ENCODE measurements around the gene ANKRD44. TPM values are rescaled to one million over a fixed set of nuclear protein-coding genes. Genes with fewer than 3 reads are reported as not detected.
"Not testable (repeated sequence)": the region's sequence is repeated elsewhere in the genome, so short reads cannot be mapped to it uniquely, and the experiment has no call there.

The ANKRD44 gene
- polyA plus RNA-seq, 4 donors = 12.0 to 25.5 (median 12.4) TPM

DNA sequence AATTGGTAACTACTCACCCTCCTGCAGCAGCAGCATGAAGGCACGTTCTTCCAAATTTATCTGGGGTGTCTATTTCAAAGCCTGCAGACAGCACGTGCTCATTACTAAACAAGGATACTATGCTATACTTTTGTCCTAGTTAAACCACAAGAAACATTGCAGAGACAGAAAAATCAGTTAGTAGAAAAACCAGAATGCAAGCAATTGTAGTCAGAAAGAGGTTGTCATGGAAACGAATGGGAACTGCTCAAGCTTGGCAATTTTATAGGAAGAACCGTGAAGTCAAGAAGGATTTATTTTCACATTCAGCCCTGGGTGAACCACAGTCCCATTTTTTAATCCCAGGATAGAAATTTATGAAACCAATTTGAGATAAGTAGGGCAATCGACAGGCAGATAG, 221.9 kb downstream of the ANKRD44 start:
- DNase-seq (ENCODE audit: low read depth in 4 of 4, low spot score in 3 of 4) = peak in 2 of 4 donors; percentile 39 to 52

DNA sequence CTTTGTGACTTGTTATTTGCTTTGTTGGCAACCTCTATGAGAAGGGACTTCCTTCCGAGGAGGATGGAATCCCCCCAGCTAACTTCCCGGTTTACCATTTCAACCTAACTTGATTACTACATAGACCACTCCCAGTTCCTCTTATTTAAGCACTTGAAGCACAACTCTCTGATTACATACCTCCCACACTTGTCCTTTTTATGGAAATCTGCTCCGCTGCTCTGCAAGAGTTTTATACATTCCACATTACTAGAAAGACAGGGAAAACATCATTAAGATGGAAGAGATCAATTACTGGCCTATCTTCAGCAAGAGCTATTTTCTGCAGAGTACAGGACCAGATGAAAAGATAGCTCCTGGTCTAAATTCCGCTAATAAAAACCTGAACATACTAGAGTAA, 224.1 kb downstream of the ANKRD44 start:
- DNase-seq (ENCODE audit: low read depth in 4 of 4, low spot score in 3 of 4) = no peak

DNA sequence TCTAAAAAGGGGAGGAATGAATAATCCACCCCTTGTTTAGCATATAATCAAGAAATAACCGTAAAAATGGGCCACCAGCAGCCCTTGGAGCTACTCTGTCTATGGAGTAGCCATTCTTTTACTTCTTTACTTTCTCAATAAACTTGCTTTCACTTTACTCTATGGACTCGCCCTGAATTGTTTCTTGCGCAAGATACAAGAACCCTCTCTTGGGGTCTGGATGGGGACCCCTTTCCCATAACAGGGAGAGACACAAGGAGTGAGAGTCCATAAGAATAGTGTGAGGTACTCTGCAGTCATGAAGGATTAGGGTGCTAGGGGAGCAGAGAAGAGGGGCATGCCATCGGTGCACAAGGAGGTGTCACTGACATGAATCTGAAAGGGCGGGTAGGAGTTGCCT, 224.9 kb downstream of the ANKRD44 start:
- no peak for DNase-seq (ENCODE audit: low read depth in 4 of 4, low spot score in 3 of 4)

DNA sequence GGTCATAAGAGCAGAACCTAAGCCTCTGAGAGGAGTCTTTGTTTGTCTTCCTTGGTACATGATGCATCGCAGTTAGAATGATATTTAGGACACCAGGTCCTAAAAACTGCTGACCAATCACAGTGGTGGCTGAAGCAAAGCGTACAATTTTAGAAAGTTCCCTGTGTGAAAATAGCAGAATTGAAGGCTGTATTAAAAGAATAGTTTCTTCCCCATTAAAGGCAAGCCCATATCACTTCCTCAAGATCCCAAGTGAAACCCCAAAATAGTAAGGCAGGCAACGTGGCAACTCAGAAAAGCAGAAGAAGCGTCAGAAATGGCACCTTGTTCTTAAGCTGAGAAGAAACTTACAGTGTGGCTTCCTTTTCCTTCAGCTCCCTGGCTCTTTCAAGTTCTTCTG, 229.3 kb downstream of the ANKRD44 start:
- no peak for DNase-seq (ENCODE audit: low read depth in 4 of 4, low spot score in 3 of 4)

DNA sequence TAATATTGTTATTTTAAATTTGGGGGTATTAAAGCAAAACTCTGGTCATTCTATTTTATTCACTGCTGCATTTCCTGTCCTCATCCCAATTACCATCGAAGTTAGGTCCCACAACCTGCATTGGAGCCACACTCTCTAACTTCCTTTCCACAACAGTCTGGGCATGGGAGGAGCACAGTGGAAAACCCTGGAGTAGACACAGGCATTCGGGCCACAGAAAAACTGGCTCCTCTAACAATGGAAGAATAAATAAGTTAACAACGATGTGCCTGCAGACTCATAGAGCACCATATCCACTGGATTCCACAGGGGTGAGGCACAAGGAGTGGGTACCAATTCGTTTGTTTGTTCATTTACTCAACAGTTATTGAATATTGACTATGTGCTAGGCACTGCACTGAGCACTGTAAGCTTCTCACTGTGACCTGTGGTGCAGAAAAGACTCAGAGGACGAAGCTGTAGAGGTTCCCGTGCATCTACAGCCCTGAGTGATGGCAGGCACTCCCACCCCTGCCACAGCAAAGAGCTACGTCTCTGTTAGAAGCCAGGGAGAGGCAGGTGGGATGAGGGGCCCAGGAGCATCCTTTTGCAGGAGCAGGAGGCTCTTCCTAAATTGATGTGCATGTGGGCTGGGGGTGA, 229.9 kb downstream of the ANKRD44 start:
- no peak for DNase-seq (ENCODE audit: low read depth in 4 of 4, low spot score in 3 of 4)

DNA sequence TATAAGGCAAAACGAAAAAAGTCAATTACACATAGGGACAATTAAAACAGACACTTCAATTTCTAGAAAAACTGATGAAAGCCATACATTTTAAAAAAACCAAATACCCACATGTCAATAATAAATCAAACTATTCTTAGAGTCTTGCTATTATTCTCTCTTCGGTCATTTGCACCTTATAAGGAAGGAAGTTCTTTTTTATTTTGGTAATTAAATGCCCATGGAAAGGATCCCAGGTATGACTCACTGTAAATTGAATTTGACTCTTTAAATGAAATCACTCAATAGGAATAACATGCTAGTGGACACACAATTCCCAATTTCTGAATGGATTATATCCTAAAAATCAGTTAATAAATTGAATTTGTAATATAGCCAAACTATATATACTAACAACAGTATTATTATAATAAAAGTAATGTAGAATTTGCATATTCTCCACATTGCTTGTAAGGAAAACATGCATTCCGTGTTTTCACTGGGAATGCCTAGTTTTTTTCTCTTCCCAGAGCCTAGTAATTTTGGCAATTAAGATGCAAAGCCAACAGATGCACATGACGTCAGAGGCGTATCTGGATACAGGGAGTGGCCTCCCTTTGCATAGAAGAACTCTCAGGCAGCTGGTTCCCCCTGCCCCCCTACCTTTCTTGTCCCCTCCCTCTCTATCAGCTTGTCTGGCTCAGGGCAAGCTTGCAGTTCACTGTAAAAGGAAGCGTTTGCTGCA, 230.6 kb downstream of the ANKRD44 start:
- no peak for DNase-seq (ENCODE audit: low read depth in 4 of 4, low spot score in 3 of 4)

DNA sequence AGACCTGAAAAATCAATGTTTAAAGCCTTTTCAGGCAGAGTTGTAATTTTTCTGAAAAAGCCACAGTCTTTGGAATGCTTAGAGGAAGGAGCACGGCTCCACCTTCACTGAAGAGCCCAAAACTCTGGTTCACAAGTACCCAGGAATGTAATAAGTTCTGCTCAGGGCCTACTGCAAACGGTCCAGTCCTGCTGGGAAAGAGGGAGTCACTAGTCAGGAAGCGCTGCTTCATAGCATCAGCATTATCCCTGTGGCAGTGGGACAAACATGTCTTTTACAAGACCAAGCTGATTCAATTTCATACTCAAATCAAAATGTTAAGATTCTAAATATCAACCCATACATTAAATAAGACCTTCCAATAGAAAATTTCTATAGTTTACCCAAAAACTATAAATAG, 231.2 kb downstream of the ANKRD44 start:
- DNase-seq (ENCODE audit: low read depth in 4 of 4, low spot score in 3 of 4) = no peak

DNA sequence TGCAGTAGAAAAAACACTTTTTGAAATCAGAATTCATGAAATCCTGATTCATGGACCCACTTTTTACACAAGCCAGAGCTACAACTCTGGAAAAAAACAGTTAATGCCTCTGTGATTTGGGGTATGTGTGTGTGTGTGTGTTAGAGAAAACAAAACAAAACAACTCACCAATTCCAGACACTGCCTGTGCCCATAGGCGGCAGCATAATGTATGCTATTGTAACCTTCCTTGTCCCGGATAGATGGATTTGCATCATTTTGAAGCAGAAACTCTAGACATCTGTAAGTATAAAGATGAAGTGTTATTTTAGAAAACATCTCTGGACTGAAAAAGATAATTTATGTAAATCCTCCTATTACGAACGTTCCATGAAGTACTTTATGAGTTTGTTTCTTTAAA, 232.0 kb downstream of the ANKRD44 start:
- no peak for DNase-seq (ENCODE audit: low read depth in 4 of 4, low spot score in 3 of 4)

DNA sequence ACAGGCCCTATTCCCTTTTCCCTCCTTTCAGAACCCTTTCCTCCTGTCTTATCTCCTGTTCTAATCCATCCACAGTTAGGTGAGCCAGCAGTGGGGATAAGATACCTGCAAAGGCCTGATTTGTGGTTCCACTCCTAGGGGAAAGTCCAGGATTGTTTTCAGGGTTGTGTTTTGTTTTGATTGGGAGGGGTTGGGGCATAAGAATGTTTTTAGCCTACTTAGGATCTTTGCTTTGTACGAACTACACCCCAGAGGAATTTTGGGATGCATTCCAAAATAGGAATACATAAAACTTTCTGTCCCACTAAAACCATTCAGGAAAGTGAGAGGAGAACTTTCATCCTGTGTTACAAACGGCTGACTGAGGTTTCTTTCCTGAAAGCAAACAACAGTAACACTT, 233.2 kb downstream of the ANKRD44 start:
- no peak for DNase-seq (ENCODE audit: low read depth in 4 of 4, low spot score in 3 of 4)

DNA sequence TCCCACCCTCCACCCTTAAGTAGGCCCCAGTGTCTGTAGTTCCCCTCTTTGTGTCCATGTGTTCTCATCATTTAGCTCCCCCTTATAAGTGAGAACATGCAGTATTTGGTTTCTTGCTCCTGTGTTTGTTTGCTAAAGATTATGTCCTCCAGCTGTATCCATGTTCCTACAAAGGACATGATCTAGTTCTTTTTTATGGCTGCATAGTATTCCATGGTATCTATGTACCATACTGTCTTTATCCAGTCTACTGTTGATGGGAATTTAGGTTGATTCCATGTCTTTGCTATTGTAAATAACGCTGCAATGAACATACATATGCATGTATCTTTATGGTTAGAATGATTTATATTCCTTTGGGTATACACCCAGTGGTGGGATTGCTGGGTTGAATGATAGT, 233.9 kb downstream of the ANKRD44 start:
- no peak for DNase-seq (ENCODE audit: low read depth in 4 of 4, low spot score in 3 of 4)

DNA sequence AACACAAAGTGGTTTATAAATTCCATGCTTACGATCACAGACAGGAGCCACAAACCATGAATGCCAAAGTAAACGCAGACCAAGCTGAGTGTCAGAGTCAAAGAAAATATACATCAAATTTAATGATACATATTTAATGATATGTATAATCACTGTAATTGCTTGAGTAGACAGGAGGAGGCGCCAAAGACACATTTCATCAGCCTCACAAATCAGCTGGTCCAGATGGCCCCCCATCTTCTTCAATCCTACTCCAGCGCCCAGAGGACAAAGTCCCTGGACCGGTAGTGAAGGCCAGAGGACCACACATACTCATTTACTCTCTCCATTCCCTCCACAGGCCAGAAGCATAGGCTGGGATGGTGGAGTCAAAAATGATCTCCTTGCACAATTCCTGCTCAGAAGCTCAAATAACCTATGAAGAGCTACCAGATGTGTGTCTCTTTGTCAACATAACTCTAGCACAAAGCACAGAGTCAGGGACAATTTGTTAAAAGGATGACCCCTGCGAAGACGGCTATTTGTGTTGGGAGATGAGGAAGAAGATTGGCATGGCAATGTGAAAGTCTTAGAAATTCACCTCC, 234.7 kb downstream of the ANKRD44 start:
- DNase-seq (ENCODE audit: low read depth in 4 of 4, low spot score in 3 of 4) = no peak

DNA sequence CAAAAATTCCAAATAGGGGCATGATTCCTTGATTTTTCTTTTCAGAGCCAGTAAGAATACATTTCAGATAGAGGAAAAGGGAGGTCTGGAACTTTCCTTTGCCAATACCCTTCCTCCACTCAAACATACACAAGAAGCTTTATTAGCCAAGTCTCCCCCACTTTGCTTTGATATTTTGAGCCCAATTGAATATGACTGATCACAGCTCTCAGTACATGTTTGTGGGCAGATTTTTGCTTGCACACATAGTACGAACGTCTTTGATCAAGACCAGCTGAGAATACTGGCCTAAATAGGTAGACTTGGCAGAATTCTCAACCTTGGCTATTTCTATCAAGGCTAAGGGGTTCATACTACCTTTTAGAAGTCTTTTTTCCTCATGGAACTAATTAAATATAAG, 235.3 kb downstream of the ANKRD44 start:
- no peak for DNase-seq (ENCODE audit: low read depth in 4 of 4, low spot score in 3 of 4)

DNA sequence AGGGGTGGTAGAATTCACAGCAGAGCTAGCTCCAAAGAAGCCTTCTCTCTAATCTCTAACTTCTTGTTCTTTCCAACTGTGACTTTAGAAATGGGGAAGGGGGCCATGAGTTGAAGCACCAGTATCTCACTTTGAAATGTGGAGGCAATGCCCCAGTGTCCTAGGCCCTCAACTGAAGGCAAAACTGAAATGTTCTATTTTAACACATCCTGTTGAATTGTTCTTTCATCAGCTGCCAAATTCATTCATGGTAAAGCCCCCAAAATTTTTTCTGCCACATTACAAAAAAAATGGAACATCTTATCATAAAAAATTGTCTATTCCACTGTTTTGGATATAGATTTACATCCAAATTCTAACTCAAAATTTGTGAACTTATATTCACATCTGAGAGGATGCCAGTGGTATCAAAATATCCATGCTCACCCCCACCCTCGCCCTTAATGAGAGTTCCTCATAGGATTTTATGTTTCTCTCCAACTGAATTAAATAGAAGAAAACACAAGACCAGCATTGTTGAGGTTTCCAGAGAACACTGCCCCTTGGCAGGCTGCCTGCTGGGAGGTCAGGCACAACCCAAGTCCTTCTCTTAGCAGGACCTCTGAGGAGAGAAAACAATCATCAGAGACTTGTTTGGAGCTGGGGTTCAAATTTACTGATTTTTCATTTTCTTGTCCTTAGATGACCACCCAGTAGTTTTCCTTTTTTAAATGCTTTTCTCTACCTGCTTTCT, 236.7 kb downstream of the ANKRD44 start:
- DNase-seq (ENCODE audit: low read depth in 4 of 4, low spot score in 3 of 4) = no peak

DNA sequence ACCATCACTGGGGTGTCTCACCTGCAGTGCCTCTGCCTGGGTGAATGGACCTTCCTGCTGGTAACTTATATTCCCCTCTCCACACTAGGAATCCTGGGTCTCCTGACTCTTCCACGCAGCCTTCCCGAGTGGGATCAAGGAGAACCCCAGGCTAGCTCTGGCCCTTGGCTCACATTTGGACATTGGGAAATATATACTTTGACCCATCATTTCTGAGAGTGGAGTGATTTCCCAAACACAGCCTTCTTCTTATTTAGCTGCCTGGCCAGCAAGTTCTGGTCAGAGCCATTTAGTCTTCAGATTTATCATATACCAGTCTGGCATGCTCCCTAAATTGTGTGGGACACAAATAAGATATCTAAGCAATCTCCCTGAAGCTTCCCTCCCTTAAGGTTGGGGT, 237.3 kb downstream of the ANKRD44 start:
- DNase-seq (ENCODE audit: low read depth in 4 of 4, low spot score in 3 of 4) = no peak

DNA sequence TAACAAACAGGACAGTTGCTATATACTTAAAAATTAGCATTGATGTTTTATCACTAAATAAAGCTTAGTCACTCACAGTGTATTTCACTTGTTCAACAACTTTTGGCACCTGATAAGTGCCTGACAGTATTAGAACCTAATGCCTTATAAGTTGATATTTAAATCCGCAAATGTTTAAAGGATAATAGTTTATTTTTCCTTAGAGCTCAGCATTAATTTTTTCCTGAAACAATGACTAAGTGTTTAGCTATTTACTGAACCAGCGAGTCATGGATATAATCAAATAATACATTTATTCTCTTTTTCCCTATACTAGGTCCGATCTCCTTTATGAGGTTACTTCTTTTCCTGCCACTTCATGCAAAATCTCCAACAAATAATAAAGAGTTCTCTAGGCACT, 238.0 kb downstream of the ANKRD44 start:
- no peak for DNase-seq (ENCODE audit: low read depth in 4 of 4, low spot score in 3 of 4)

DNA sequence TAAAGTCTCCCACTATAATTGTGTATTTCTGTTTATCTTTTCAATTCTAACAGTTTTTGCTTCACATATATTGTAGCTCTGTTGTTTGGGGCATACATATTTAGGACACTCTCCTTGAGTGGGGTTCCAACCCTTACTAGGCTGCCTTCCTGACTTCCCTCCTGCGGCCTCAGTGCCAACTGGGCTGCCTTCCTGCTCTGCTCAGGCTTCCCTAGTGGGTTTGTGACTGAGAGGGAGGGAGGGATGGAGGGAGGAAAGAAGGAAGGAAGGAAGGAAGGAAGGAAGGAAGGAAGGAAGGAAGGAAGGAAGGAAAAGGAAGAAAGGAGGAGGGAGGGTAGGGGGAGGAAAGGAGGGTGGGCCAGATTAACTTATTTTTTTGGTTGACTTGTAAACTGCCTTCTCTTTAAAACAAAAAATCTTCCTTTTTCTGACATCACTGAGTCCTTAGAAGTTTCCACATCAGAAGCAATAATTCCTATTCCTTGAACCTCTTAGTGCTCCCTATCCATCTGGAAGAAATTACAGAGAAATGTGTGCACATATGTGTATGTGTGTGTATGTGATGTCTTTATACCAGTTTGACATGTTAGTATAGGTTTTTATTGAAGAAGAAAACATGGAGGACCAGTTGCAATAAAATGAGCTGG, 238.7 kb downstream of the ANKRD44 start:
- DNase-seq (ENCODE audit: low read depth in 4 of 4, low spot score in 3 of 4) = no peak

DNA sequence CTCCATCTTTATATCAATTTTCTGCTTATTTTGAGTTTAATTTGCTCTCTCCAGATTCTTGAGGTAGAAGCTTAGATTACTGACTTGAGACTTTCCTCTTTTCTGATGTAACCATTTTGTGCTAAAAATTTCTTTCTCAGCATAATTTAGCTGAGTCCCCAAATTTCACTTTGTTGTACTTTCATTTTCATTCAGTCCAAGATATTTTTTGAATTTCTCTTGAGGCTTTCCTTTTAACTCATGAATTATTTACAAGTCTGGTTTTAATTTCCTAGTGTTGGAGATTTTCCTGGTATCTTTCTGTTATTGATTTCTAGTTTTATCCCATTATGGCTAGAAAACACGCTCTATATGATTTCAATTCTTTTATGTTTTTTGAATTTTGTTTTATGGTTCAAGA, 239.4 kb downstream of the ANKRD44 start:
- DNase-seq (ENCODE audit: low read depth in 4 of 4, low spot score in 3 of 4) = no peak

DNA sequence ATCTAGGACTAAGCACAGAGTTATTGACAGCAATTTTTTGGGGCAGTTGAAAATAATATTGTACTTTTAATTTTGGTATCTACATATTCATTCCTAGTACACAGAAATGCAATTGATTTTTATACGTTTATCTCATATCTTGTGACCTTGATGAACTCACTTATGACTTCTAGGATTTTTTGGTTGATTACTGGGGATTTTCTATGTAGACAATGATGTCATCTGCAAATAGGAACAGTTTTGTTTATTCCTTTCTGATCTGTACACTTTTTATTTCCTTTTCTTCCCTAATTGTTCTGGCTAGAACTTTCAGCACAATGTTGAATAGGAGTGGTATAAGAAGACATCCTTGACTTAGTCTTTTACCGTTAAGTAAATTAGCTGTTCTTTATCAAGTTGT, 240.6 kb downstream of the ANKRD44 start:
- DNase-seq (ENCODE audit: low read depth in 4 of 4, low spot score in 3 of 4) = no peak

DNA sequence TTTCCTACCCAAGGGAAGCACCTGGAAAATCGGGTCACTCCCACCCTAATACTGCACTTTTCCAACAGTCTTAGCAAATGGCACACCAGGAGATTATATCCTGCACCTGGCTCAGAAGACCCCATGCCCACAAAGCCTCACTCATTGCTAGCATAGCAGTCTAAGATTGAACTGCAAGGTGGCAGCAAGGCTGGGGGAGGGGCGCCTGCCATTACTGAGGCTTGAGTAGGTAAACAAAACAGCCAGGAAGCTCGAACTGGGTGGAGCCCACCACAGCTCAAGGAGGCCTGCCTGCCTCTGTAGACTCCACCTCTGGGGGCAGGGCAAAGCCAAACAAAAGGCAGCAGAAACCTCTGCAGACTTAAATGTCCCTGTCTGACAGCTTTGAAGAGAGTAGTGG, 248.0 kb downstream of the ANKRD44 start:
- not testable (repeated sequence) for DNase-seq (ENCODE audit: low read depth in 4 of 4, low spot score in 3 of 4)

DNA sequence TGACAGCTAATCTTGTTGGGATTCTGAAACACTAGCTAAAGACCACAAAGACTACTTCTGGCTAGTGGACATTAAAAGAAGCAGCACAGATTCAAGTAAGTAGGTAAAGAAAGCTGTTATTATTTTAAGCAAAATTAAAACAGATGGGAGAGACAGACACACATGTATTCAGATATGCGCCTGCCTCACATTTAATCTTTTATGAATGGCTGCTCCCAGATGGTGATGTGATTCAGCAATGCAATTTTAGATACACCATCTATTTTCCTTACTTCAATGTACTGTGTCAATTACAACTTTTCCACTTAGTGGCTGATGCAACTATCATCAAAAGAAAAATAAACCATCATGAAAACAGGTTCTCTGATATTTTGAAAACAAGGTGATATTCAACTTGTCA, 251.1 kb downstream of the ANKRD44 start:
- no peak for DNase-seq (ENCODE audit: low read depth in 4 of 4, low spot score in 3 of 4)

DNA sequence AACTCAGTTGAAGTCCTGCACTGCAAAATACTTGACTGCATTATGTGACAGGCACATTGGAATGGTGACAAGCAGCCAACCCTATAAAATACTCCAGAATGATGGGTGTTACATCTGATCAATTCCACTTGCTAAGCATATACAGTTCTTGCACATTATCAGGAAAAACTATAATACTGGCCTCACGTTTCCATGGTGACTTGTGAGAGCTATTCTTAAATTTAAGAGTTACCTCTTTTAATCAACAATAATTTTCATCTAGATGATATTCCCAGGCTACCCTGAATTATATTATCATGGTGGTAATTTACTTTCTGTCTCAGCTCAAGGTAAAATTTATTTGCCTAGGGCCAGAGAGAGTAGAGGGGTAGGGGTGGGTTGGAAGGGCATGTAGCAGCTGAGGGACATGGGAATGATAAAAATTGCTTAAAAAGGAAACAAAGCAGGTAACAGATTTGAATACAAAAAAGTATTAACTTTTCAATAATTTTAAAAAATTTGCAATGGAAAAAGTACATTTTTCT, 251.7 kb downstream of the ANKRD44 start:
- DNase-seq (ENCODE audit: low read depth in 4 of 4, low spot score in 3 of 4) = no peak

All from left renal pelvis (tissue), 4 donors.